Hypothalamus (tissue), 51 donors: Measurements from ENCODE around the gene OLFM2.
"Not testable (repeated sequence)": the region's sequence is repeated elsewhere in the genome, so short reads cannot be mapped to it uniquely, and the experiment has no call there.

Source experiments
- DNase-seq, 51 donors: peaks; one replicate each; lab custom pipeline; 2025; lab: John Stamatoyannopoulos, UW

The OLFM2 gene

GRCh38 chr19:9871626-9872338 is 64.5 kb downstream of the OLFM2 start:
- DNase-seq: no peak

GRCh38 chr19:9868983-9869617 is 67.2 kb downstream of the OLFM2 start:
- no peak for DNase-seq

GRCh38 chr19:9865732-9866501 is 70.4 kb downstream of the OLFM2 start:
- peak in 4 of 51 donors; percentile 5 to 18 (median 11) for DNase-seq

GRCh38 chr19:9863759-9864158 is 72.6 kb downstream of the OLFM2 start:
- no peak for DNase-seq

- no peak for DNase-seq
These were observed 73.4 kb downstream of the OLFM2 start for GRCh38 chr19:9862938-9863337.

- DNase-seq: no peak
These were observed 74.8 kb downstream of the OLFM2 start for GRCh38 chr19:9861503-9861902.

- DNase-seq: no peak
These were observed 75.9 kb downstream of the OLFM2 start for GRCh38 chr19:9860407-9860806.

- DNase-seq: no peak
These were observed 77.5 kb downstream of the OLFM2 start for GRCh38 chr19:9858766-9859165.

- DNase-seq: peak in 1 of 51 donors; percentile 21
These were observed 78.2 kb downstream of the OLFM2 start for GRCh38 chr19:9857920-9858746.

- no peak for DNase-seq
These were observed 79.1 kb downstream of the OLFM2 start for GRCh38 chr19:9857076-9857721.

GRCh38 chr19:9856609-9857008 is 79.7 kb downstream of the OLFM2 start:
- no peak for DNase-seq

- no peak for DNase-seq
These were observed 82.0 kb downstream of the OLFM2 start for GRCh38 chr19:9854282-9854846.

GRCh38 chr19:9850235-9850959 is 85.9 kb downstream of the OLFM2 start:
- peak in 12 of 51 donors; percentile 9 to 41 (median 22) for DNase-seq

- peak in 2 of 51 donors; percentile 5 to 34 for DNase-seq
These were observed 86.5 kb downstream of the OLFM2 start for GRCh38 chr19:9849791-9850190.

- peak in 1 of 51 donors; percentile 14 for DNase-seq
These were observed 87.6 kb downstream of the OLFM2 start for GRCh38 chr19:9848762-9849161.

- DNase-seq: peak in 10 of 51 donors; percentile 0 to 27 (median 10)
These were observed 88.3 kb downstream of the OLFM2 start for GRCh38 chr19:9848060-9848459.

- DNase-seq: peak in 19 of 51 donors; percentile 1 to 83 (median 18)
These were observed 89.1 kb downstream of the OLFM2 start for GRCh38 chr19:9847087-9847671.

GRCh38 chr19:9843626-9844273 is 92.6 kb downstream of the OLFM2 start:
- not testable (repeated sequence) for DNase-seq
